Suprapubic skin (tissue), 4 donors: ENCODE data around the gene GRID1. TPM values are rescaled to one million over a fixed set of nuclear protein-coding genes. Genes with fewer than 3 reads are reported as not detected.

Experiments
- DNase-seq, 2 donors: peaks; one replicate each; pipeline ENCODE4 v3.0.0-alpha.2; 2019; ENCODE audit warnings: low spot score in 2 of 2
- H3K27ac ChIP-seq: fragments of 200-600 bp; sonication (generic); one replicate; pipeline ENCODE4 v1.5.1; 2019
- H3K27me3 ChIP-seq: fragments of 200-600 bp; sonication (generic); one replicate; pipeline ENCODE4 v1.5.1; 2019
- H3K36me3 ChIP-seq: fragments of 200-600 bp; sonication (generic); one replicate; pipeline ENCODE4 v1.5.1; 2019
- H3K4me1 ChIP-seq: fragments of 200-600 bp; sonication (generic); one replicate; pipeline ENCODE4 v1.5.1; 2019
- H3K4me3 ChIP-seq: fragments of 200-600 bp; sonication (generic); one replicate; pipeline ENCODE4 v1.5.1; 2019; ENCODE audit warnings: mild to moderate bottlenecking
- H3K9me3 ChIP-seq: fragments of 200-600 bp; sonication (generic); one replicate; pipeline ENCODE4 v1.5.1; 2019
- CTCF ChIP-seq, 2 donors: fragments of 200-600 bp in 1 of 2; fragments of 450-650 bp in 1 of 2; sonication (generic) in 1 of 2; IDR thresholded peaks; one replicate each; pipeline ENCODE4 v1.5.1; 2016 to 2019; ENCODE audit warnings: antibody characterized with exemption in 2 of 2, mild to moderate bottlenecking in 1 of 2, moderate library complexity in 1 of 2
- EP300 ChIP-seq: sonication (generic); formaldehyde crosslinking; IDR thresholded peaks from one replicate; pipeline ENCODE4 v1.6.1; 2017; ENCODE audit warnings: antibody characterized with exemption
- POLR2A ChIP-seq, 2 donors: fragments of 450-650 bp; IDR thresholded peaks; one replicate each; pipeline ENCODE4 v1.6.1; 2017; ENCODE audit warnings: antibody characterized with exemption in 2 of 2, mild to moderate bottlenecking in 2 of 2, moderate library complexity in 2 of 2
- POLR2AphosphoS5 ChIP-seq, 3 donors: sonication (generic); formaldehyde crosslinking; IDR thresholded peaks; one replicate each; pipeline ENCODE4 v1.6.1; 2017; ENCODE audit warnings: antibody characterized with exemption in 3 of 3
- WGBS: methylation state at CpG from one replicate; pipeline ENCODE4 v1.1.5; 2018; 5-methylcytosine and 5-hydroxymethylcytosine counted together
- total RNA-seq, 4 donors: library from RNA; depleted of rRNA; stranded (reverse); fragments of >200 nt; gene quantifications; one replicate each; pipeline ENCODE4 v1.1.0, GENCODE V29; 2016

GRID1 gene
- total RNA-seq, 4 donors from 2014 or later, result 1.8 to 3.1 (median 2.4) TPM

GRCh38 chr10:86057708-86058107, 308.9 kb downstream of the GRID1 start:
- Histone ChIP-seq H3K36me3 (no peaks in the 10 kb centered on the region), H3K4me3 (no peak overlapping the region), H3K4me1 (no peaks in the 10 kb centered on the region), H3K27ac (no peak overlapping the region), H3K9me3 (no peaks in the 10 kb centered on the region), H3K27me3 (no peaks in the 10 kb centered on the region)
- 71% methylated on average over 5 of the region's 5 CpGs for WGBS
- DNase-seq, result peak in 1 of 2 donors; percentile 48
- TF ChIP-seq POLR2AphosphoS5 (IDR thresholded peaks at IDR 0.05), result no peak
- no peak for TF ChIP-seq CTCF (IDR thresholded peaks at IDR 0.05)
- TF ChIP-seq POLR2A (IDR thresholded peaks at IDR 0.05), result no peak
- TF ChIP-seq EP300, result no peak

- H3K27me3 ChIP-seq, result no peaks in the 10 kb centered on the region
- H3K27ac ChIP-seq, result no peak overlapping the region
- peak; percentile 20 to 54 for DNase-seq
- no peaks in the 10 kb centered on the region for H3K36me3 ChIP-seq
- TF ChIP-seq CTCF (IDR thresholded peaks at IDR 0.05) (no peak), POLR2AphosphoS5 (IDR thresholded peaks at IDR 0.05) (no peak), POLR2A (IDR thresholded peaks at IDR 0.05) (no peak), EP300 (no peak)
- no peaks in the 10 kb centered on the region for H3K4me1 ChIP-seq
- no peaks in the 10 kb centered on the region for H3K9me3 ChIP-seq
- WGBS, result 60% methylated on average over 4 of the region's 6 CpGs
- no peak overlapping the region for H3K4me3 ChIP-seq
Observed at GRCh38 chr10:86056672-86057071, 309.9 kb downstream of the GRID1 start.

DNA sequence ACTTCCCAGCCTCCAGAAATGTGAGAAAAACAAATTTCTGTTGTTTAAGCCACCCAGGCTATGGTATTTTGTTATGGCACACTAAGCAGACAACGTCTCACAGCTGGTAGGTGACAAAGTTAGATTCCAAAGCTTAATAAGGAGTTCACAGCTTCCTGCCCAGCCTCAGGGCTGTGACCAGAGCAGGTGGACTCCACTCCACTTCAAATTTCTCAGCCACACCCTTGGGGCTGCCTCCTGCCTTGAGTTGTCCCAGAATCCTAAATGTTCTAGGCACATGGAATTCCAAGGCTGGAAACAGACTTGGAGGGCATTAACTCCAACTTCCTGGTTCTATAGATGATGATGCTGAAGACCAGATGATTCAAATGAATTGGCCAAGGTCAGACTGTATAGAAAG, 310.7 kb downstream of the GRID1 start:
- no peak overlapping the region for H3K4me3 ChIP-seq
- TF ChIP-seq POLR2A (IDR thresholded peaks at IDR 0.05), result no peak
- no peaks in the 10 kb centered on the region for H3K9me3 ChIP-seq
- H3K27ac ChIP-seq, result no peak overlapping the region
- H3K4me1 ChIP-seq, result no peaks in the 10 kb centered on the region
- peak in 1 of 2 donors; percentile 61 for DNase-seq
- 69% methylated on average over 1 of the region's 1 CpG for WGBS
- no peaks in the 10 kb centered on the region for H3K36me3 ChIP-seq
- no peaks in the 10 kb centered on the region for H3K27me3 ChIP-seq

GRCh38 chr10:86053675-86054074, 312.9 kb downstream of the GRID1 start:
- no peaks in the 10 kb centered on the region for H3K9me3 ChIP-seq
- H3K4me3 ChIP-seq, result no peak overlapping the region
- no peak for DNase-seq
- no peak overlapping the region for H3K27ac ChIP-seq
- H3K4me1 ChIP-seq, result no peaks in the 10 kb centered on the region
- H3K27me3 ChIP-seq, result no peaks in the 10 kb centered on the region
- TF ChIP-seq EP300, result no peak
- TF ChIP-seq CTCF (IDR thresholded peaks at IDR 0.05), result no peak
- TF ChIP-seq POLR2A (IDR thresholded peaks at IDR 0.05), result no peak
- TF ChIP-seq POLR2AphosphoS5 (IDR thresholded peaks at IDR 0.05), result no peak
- H3K36me3 ChIP-seq, result no peaks in the 10 kb centered on the region
- WGBS, result 76% methylated on average over 2 of the region's 2 CpGs

DNA sequence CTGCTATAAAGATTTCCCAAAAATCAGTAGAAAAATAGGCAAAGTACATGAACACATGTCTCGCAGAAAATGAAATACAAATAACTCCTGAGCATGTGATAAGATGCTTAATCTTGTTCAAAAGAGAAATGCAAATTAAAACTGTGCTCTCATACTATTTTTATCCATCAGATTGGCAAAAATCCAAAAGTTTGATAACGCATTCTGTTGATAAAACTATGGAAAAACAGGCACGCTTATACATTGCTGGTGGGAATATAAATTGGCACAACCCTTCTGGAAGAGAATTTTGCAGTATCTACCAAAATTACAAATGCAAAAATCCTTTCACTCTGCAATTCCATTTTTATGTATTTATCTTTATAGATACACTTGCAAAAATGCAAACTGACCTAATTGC, 315.0 kb downstream of the GRID1 start:
- Histone ChIP-seq H3K27ac (no peak overlapping the region), H3K4me3 (no peak overlapping the region), H3K9me3 (no peaks in the 10 kb centered on the region), H3K36me3 (no peaks in the 10 kb centered on the region), H3K27me3 (no peaks in the 10 kb centered on the region), H3K4me1 (no peaks in the 10 kb centered on the region)
- WGBS, result 47% methylated on average over 3 of the region's 3 CpGs
- TF ChIP-seq POLR2A (IDR thresholded peaks at IDR 0.05) (no peak), EP300 (no peak), POLR2AphosphoS5 (IDR thresholded peaks at IDR 0.05) (no peak), CTCF (IDR thresholded peaks at IDR 0.05) (no peak)
- no peak for DNase-seq

- Histone ChIP-seq H3K27ac (no peak overlapping the region), H3K27me3 (no peaks in the 10 kb centered on the region), H3K36me3 (no peaks in the 10 kb centered on the region), H3K4me3 (no peak overlapping the region), H3K9me3 (no peaks in the 10 kb centered on the region), H3K4me1 (no peaks in the 10 kb centered on the region)
- peak in 1 of 2 donors; percentile 8 for DNase-seq
- TF ChIP-seq EP300 (no peak), CTCF (IDR thresholded peaks at IDR 0.05) (no peak), POLR2AphosphoS5 (IDR thresholded peaks at IDR 0.05) (no peak), POLR2A (IDR thresholded peaks at IDR 0.05) (no peak)
- 85% methylated on average over 4 of the region's 4 CpGs for WGBS
Observed at GRCh38 chr10:86049442-86049841, 317.2 kb downstream of the GRID1 start.
